Measurements from ENCODE around the gene TBX10. TPM values are rescaled to one million over a fixed set of nuclear protein-coding genes. Genes with fewer than 3 reads are reported as not detected.
"Not testable (repeated sequence)": the region's sequence is repeated elsewhere in the genome, so short reads cannot be mapped to it uniquely, and the experiment has no call there.

TBX10 gene
- total RNA-seq, 2 experiments from 2014 or later = not detected

DNA sequence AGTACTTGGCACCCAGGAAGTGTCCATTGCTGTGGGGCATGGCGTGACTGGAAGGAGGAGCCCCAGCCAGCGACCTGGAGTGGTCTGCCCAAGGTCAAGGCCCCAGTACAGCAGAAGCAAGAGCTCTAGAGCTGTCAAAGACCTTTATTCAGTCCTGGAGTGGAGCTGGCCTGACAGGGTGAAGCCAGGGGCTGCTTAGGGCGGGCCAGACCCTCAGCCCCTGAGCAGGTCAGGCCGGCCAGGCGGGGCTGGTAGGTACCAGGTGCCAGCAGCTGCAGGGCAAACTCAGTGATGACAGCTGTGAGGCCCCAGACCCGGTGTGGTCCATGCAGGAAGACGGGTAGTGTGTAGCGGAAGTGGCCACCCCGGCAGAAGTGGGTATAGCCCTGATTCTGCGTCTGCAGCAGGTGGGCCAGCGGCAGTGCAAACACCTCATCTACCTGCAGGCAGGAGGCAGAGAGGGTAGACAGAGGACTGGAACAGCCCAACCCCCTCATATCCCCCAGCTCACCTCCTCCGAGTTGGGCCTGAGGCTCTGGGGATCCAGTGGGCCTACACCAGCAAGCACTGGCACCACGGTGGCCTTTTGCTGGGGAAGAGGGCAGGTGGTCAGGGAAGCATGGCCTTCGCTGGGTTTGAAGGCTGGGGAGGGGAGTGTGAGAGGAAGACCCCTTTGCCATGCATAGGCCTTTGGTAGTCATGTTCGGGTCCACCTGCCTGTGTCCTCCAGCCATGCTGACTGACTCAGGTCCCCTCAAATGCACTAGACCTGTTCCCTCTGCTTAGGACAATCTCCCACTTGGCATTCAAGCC, 11.5 kb downstream of the TBX10 start:
- peaks cover 2% of the 10 kb centered on the region for H3K27me3 Mint-ChIP-seq
- ATAC-seq (ENCODE audit: low read depth) (no peak), DNase-seq (no peak)
- H3K4me1 Mint-ChIP-seq = peaks cover 16% of the 10 kb centered on the region
- H3K36me3 Mint-ChIP-seq = no peaks in the 10 kb centered on the region
- H3K4me3 Mint-ChIP-seq = no peak overlapping the region
- POLR2A ChIA-PET = interaction anchor here (2.3 to 4.3 kb wide), 2 partner anchors 14 to 17 kb away, joined by 28 to 41 read pairs; no protein-coding TSS in a partner anchor
- peak overlapping the region; percentile 67 for H3K27ac Mint-ChIP-seq
- no peaks in the 10 kb centered on the region for H3K9me3 Mint-ChIP-seq

DNA sequence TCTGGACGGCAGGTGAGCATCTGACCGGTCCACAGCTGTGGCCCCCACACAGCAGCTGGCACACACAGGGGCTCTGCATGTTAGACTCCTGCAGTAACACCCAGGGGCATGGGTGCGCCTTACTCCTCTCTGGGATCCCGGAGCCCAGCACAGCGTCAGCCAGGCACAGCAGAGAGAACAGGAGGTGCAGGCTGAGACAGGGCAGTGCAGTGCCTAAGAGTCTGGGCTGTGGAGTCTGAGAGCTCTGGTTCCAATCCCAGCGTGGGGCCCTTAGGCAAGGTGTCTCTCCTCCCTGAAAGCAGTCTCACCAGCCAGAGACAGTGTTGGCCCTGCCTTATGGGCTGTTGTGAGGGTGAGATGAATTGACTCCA, 12.1 kb downstream of the TBX10 start:
- H3K9me3 Mint-ChIP-seq = no peaks in the 10 kb centered on the region
- H3K27ac Mint-ChIP-seq = peak overlapping the region; percentile 67
- H3K27me3 Mint-ChIP-seq = peaks cover 2% of the 10 kb centered on the region
- DNase-seq = no peak
- H3K36me3 Mint-ChIP-seq = no peaks in the 10 kb centered on the region
- peaks cover 16% of the 10 kb centered on the region for H3K4me1 Mint-ChIP-seq
- ATAC-seq (ENCODE audit: low read depth) = no peak
- POLR2A ChIA-PET = no interaction called here
- H3K4me3 Mint-ChIP-seq = no peak overlapping the region

DNA sequence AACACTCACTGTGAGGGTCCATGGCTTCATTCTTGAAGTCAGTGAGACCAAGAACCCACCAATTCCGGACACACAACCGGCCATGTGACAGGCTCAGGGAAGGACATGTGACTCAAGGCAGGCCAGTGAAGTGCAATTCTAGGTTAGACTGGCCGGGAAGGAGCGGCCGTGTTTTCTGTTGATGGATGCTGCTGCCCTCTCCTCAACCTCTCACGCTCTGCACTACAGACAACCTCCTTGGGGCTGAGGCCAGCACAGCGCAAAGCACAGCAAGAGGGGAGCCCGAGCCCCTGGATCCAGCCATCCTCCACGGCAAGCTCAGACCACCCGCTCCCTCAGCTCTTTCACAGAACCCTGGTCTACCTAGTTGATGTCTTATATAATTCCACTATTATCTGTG, 12.6 kb downstream of the TBX10 start:
- Mint-ChIP-seq H3K4me3 (no peak overlapping the region), H3K27me3 (peaks cover 2% of the 10 kb centered on the region), H3K4me1 (peaks cover 16% of the 10 kb centered on the region), H3K27ac (no peak overlapping the region), H3K36me3 (no peaks in the 10 kb centered on the region), H3K9me3 (no peaks in the 10 kb centered on the region)
- POLR2A ChIA-PET = no interaction called here
- no peak for DNase-seq
- no peak for ATAC-seq (ENCODE audit: low read depth)

DNA sequence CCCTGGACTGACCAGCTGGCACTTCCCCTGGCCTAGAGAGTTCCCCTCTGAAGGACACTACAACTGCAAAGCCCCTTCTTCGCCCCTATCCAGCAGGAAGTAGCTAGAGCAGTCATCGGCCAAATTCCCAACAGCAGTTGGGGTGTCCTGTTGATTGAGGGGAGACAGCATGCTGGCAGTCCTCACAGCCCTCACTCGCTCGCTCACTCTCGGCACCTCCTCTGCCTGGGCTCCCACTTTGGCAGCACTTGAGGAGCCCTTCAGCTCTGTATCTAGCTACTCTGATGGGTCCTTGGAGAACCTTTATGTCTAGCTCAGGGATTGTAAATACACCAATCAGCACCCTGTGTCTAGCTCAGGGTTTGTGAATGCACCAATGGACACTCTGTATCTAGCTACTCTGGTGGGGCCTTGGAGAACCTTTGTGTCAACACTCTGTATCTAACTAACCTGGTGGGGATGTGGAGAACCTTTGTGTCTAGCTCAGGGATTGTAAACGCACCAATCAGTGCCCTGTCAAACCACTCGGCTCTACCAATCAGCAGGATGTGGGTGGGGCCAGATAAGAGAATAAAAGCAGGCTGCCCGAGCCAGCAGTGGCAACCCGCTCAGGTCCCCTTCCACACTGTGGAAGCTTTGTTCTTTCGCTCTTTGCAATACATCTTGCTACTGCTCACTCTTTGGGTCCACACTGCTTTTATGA, 13.3 kb downstream of the TBX10 start:
- H3K36me3 Mint-ChIP-seq; H3K27ac Mint-ChIP-seq; POLR2A ChIA-PET; H3K4me3 Mint-ChIP-seq; ATAC-seq (ENCODE audit: low read depth); H3K27me3 Mint-ChIP-seq; H3K9me3 Mint-ChIP-seq; DNase-seq: not testable (repeated sequence)
- H3K4me1 Mint-ChIP-seq = peaks cover 14% of the 10 kb centered on the region

DNA sequence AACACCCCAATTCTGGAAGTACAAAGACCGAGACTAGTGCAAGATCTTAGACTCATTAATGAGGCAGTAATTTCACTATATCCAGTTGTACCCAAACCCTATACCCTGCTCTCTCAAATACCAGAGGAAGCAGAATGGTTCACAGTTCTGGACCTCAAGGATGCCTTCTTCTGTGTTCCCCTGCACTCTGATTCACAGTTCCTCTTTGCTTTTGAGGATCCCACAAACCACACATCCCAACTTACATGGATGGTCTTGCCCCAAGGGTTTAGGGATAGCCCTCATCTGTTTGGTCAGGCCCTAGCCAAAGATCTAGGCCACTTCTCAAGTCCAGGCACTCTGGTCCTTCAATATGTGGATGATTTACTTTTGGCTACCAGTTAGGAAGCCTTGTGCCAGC, 15.8 kb downstream of the TBX10 start:
- H3K27me3 Mint-ChIP-seq; POLR2A ChIA-PET; H3K4me3 Mint-ChIP-seq; ATAC-seq (ENCODE audit: low read depth); H3K9me3 Mint-ChIP-seq; H3K27ac Mint-ChIP-seq; DNase-seq; H3K36me3 Mint-ChIP-seq: not testable (repeated sequence)
- H3K4me1 Mint-ChIP-seq = peaks cover 10% of the 10 kb centered on the region

DNA sequence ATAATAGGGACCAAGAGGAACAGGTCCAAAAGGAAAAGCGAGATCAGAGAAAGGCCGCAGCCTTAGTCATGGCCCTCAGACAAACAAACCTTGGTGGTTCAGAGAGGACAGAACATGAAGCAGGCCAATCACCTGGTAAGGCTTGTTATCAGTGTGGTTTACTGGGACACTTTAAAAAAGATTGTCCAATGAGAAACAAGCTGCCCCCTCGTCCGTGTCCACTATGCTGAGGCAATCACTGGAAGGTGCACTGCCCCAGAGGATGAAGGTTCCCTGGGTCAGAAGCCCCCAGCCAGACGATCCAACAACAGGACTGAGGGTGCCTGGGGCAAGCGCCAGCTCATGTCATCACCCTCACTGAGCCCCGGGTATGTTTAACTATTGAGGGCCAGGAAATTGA, 16.7 kb downstream of the TBX10 start:
- H3K9me3 Mint-ChIP-seq; H3K4me3 Mint-ChIP-seq; DNase-seq; H3K27me3 Mint-ChIP-seq; H3K27ac Mint-ChIP-seq; POLR2A ChIA-PET; H3K36me3 Mint-ChIP-seq; ATAC-seq (ENCODE audit: low read depth): not testable (repeated sequence)
- H3K4me1 Mint-ChIP-seq = peaks cover 10% of the 10 kb centered on the region

DNA sequence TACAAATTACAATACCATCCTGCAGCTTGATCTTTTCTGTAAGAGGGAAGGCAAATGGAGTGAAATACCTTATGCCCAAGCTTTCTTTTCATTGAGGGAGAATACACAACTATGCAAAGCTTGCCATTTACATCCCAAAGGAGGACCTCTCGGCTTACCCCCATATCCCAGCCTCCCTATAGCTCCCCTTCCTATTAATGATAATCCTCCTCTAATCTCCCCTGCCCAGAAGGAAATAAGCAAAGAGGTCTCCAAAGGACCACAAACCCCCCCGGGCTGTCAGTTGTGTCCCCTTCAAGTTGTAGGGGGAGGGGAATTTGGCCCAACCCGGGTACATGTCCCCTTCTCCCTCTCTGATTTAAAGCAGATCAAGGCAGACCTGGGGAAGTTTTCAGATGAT, 17.6 kb downstream of the TBX10 start:
- H3K9me3 Mint-ChIP-seq; POLR2A ChIA-PET; H3K36me3 Mint-ChIP-seq; ATAC-seq (ENCODE audit: low read depth); H3K27me3 Mint-ChIP-seq; DNase-seq; H3K27ac Mint-ChIP-seq; H3K4me3 Mint-ChIP-seq: not testable (repeated sequence)
- H3K4me1 Mint-ChIP-seq = peaks cover 14% of the 10 kb centered on the region

DNA sequence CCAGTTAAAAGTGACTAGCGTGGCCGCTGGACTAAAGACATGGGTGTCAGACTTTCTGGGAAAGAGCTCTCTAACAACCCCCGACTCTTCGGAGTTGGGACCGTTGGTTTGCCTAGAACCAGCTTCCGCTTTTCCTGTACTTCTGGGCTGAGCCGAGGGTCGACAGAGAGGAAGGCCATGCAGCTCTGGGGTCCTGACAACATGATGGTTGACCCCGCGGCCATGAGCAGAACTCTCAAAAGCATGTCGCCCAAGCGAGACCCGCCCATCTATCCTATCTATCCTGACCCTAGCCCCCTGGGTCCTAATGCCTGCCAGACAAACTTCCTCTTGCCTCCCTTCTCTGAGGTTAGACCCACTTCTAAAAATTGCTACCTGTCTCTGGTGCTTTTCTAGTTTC, 18.9 kb downstream of the TBX10 start:
- Mint-ChIP-seq H3K4me1 (peaks cover 14% of the 10 kb centered on the region), H3K27me3 (peaks cover 10% of the 10 kb centered on the region)
- ATAC-seq (ENCODE audit: low read depth); H3K27ac Mint-ChIP-seq; H3K36me3 Mint-ChIP-seq; H3K4me3 Mint-ChIP-seq; H3K9me3 Mint-ChIP-seq; POLR2A ChIA-PET; DNase-seq: not testable (repeated sequence)

DNA sequence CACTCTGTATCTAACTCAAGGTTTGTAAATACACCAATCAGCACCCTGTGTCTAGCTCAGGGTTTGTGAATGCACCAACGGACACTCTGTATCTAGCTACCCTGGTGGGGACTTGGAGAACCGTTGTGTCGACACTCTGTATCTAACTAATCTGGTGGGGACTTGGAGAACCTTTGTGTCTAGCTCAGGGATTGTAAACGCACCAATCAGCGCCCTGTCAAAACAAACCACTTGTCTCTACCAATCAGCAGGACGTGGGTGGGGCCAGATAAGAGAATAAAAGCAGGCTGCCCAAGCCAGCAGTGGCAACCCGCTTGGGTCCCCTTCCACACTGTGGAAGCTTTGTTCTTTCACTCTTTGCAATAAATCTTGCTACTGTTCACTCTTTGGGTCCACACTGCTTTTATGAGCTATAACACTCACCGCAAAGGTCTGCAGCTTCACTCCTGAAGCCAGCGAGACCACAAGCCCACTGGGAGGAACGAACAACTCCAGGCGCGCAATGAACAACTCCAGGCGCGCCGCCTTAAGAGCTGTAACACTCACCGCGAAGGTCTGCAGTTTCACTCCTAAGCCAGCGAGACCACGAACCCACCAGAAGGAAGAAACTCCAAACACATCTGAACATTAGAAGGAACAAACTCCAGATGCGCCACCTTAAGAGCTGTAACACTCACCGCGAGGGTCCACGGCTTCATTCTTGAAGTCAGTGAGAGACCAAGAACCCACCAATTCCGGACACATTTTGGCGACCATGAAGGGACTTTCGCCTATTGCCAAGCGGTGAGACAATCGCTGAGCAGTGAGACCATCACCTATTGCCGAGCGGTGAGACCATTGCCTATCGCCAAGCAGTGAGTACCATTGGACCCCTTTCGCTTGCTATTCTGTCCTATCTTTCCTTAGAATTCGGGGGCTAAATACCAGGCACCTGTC, 19.6 kb downstream of the TBX10 start:
- H3K27me3 Mint-ChIP-seq = peaks cover 10% of the 10 kb centered on the region
- not testable (repeated sequence) for H3K4me1 Mint-ChIP-seq; H3K4me3 Mint-ChIP-seq; H3K9me3 Mint-ChIP-seq; DNase-seq; ATAC-seq (ENCODE audit: low read depth); H3K36me3 Mint-ChIP-seq; H3K27ac Mint-ChIP-seq
- POLR2A ChIA-PET = interaction anchor here (0.6 kb wide), 1 partner anchor 31 kb away, joined by 4 read pairs; the partner anchor contains the start of gene ACY3

DNA sequence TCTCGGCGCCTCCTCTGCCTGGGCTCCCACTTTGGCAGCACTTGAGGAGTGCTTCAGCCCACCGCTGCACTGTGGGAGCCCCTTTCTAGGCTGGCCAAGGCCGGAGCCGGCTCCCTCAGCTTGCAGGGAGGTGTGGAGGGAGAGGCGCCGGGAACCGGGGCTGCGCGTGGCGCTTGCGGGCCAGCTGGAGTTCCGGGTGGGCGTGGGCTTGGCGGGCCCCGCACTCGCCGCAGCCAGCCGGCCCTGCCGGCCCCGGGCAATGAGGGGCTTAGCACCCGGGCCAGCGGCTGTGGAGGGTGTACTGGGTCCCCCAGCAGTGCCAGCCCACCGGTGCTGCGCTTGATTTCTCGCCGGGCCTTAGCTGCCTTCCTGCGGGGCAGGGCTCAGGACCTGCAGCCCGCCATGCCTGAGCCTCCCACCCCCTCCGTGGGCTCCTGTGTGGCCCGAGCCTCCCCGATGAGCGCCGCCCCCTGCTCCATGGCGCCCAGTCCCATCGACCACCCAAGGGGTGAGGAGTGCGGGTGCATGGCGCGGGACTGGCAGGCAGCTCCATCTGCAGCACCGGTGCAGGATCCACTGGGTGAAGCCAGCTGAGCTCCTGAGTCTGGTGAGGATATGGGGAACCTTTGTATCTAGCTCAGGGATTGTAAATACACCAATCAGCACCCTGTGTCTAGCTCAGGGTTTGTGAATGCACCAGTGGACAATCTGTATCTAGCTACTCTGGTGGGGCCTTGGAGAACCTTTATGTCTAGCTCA, 20.5 kb downstream of the TBX10 start:
- not testable (repeated sequence) for H3K36me3 Mint-ChIP-seq; DNase-seq; ATAC-seq (ENCODE audit: low read depth); H3K4me3 Mint-ChIP-seq; H3K27ac Mint-ChIP-seq; H3K9me3 Mint-ChIP-seq
- peaks cover 10% of the 10 kb centered on the region for H3K27me3 Mint-ChIP-seq
- POLR2A ChIA-PET = interaction anchor here (0.6 kb wide), 1 partner anchor 31 kb away, joined by 4 read pairs; the partner anchor contains the start of gene ACY3
- H3K4me1 Mint-ChIP-seq = peaks cover 11% of the 10 kb centered on the region

DNA sequence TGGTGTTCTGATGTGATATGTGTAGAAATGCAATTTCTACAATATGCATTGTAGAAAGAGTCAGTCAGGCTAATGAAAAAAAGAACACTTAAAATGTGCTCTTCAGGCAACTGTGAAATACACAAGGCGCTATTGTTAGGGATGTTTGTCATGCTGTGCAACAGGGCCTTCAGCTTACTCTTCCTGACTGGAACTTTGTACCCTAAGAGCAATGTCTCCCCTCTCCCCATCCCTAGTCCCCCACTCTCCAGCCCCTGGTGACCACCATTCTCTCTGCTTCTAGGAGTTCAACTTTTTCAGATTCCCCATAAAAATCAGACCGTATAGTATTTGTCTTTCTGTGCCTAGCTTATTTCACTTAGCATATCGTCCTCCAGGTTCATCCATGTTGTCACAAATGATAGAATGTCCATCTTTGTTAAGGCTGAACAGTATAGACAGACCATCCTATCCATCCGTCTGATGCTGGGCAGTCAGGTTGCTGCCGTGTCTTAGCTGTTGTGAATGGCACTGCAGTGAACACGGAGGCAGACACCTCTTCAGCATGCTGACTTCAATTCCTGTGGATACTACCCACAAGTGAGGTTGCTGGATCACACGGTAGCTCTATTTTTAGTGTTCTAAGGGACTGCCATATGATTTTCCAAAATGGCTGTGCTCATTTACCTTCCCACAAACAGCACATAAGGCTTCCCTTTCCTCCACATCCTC, 22.2 kb downstream of the TBX10 start:
- ATAC-seq (ENCODE audit: low read depth) (no peak), DNase-seq (no peak)
- peak overlapping the region; percentile 45 for H3K4me3 Mint-ChIP-seq
- no peaks in the 10 kb centered on the region for H3K9me3 Mint-ChIP-seq
- peaks cover 10% of the 10 kb centered on the region for H3K27me3 Mint-ChIP-seq
- POLR2A ChIA-PET = interaction anchor here (1.7 kb wide), 1 partner anchor 12 kb away, joined by 6 read pairs; the partner anchor contains the start of gene NUDT8
- H3K36me3 Mint-ChIP-seq = peaks cover 2% of the 10 kb centered on the region
- peak overlapping the region; percentile 55 for H3K27ac Mint-ChIP-seq
- H3K4me1 Mint-ChIP-seq = peaks cover 17% of the 10 kb centered on the region
